GM18868 (cell line): ENCODE data around the gene KPNA4.

Source experiments
- ATAC-seq: cut with Tn5 transposase; IDR thresholded peaks from one replicate; pipeline ENCODE4 v1.9.1; 2021; ENCODE audit warnings: mild to moderate bottlenecking, moderate library complexity; ENCODE audit not compliant: unreplicated experiment

The KPNA4 gene

GRCh38 chr3:160498202-160498601 lies 67.2 kb downstream of the KPNA4 start:
- no peak for ATAC-seq

GRCh38 chr3:160490166-160490565 lies 75.2 kb downstream of the KPNA4 start:
- ATAC-seq: no peak

GRCh38 chr3:160486459-160486869 lies 78.9 kb downstream of the KPNA4 start:
- ATAC-seq: no peak

GRCh38 chr3:160482796-160483195 lies 82.6 kb downstream of the KPNA4 start:
- no peak for ATAC-seq

GRCh38 chr3:160481856-160482255 lies 83.5 kb downstream of the KPNA4 start:
- no peak for ATAC-seq

- ATAC-seq: no peak
Measured at GRCh38 chr3:160480931-160481330, 84.4 kb downstream of the KPNA4 start.

- no peak for ATAC-seq
Measured at GRCh38 chr3:160479376-160479775, 86.0 kb downstream of the KPNA4 start.

- ATAC-seq: no peak
Measured at GRCh38 chr3:160478338-160478737, 87.0 kb downstream of the KPNA4 start.

- ATAC-seq: no peak
Measured at GRCh38 chr3:160477750-160478149, 87.6 kb downstream of the KPNA4 start.

- ATAC-seq: no peak
Measured at GRCh38 chr3:160475884-160476283, 89.5 kb downstream of the KPNA4 start.

GRCh38 chr3:160475153-160475552 lies 90.2 kb downstream of the KPNA4 start:
- no peak for ATAC-seq

- no peak for ATAC-seq
Measured at GRCh38 chr3:160474416-160474838, 90.9 kb downstream of the KPNA4 start.

GRCh38 chr3:160473978-160474377 lies 91.4 kb downstream of the KPNA4 start:
- no peak for ATAC-seq

GRCh38 chr3:160473221-160473620 lies 92.2 kb downstream of the KPNA4 start:
- no peak for ATAC-seq

- ATAC-seq: no peak
Measured at GRCh38 chr3:160472344-160472743, 93.0 kb downstream of the KPNA4 start.

- no peak for ATAC-seq
Measured at GRCh38 chr3:160471892-160472291, 93.5 kb downstream of the KPNA4 start.

- no peak for ATAC-seq
Measured at GRCh38 chr3:160470181-160470580, 95.2 kb downstream of the KPNA4 start.

GRCh38 chr3:160464971-160465370 lies 100.4 kb downstream of the KPNA4 start:
- ATAC-seq: no peak

- no peak for ATAC-seq
Measured at GRCh38 chr3:160464321-160464720, 101.0 kb downstream of the KPNA4 start.

- no peak for ATAC-seq
Measured at GRCh38 chr3:160460033-160460432, 105.3 kb downstream of the KPNA4 start.

GRCh38 chr3:160459450-160459970 lies 105.9 kb downstream of the KPNA4 start:
- ATAC-seq: no peak

GRCh38 chr3:160458151-160458550 lies 107.2 kb downstream of the KPNA4 start:
- ATAC-seq: no peak

- ATAC-seq: no peak
Measured at GRCh38 chr3:160455846-160456245, 109.5 kb downstream of the KPNA4 start.
